GM19468 (cell line): ENCODE results near the gene PNO1.

Source experiments
- ATAC-seq: cut with Tn5 transposase; IDR thresholded peaks from one replicate; pipeline ENCODE4 v1.9.1; 2021; ENCODE audit warnings: mild to moderate bottlenecking, moderate library complexity, moderate number of reproducible peaks; ENCODE audit not compliant: unreplicated experiment; ENCODE audit errors: extremely low read depth

The PNO1 gene

GRCh38 chr2:68190991-68191731 is 33.5 kb downstream of the PNO1 start:
- no peak for ATAC-seq

GRCh38 chr2:68193144-68193543 is 35.5 kb downstream of the PNO1 start:
- ATAC-seq = no peak

GRCh38 chr2:68193787-68194372 is 36.2 kb downstream of the PNO1 start:
- ATAC-seq = no peak

- no peak for ATAC-seq
Observed at GRCh38 chr2:68195096-68195495, 37.4 kb downstream of the PNO1 start.

GRCh38 chr2:68196120-68196716 is 38.5 kb downstream of the PNO1 start:
- no peak for ATAC-seq

- no peak for ATAC-seq
Observed at GRCh38 chr2:68200157-68200787, 42.6 kb downstream of the PNO1 start.

GRCh38 chr2:68203587-68203986 is 45.9 kb downstream of the PNO1 start:
- ATAC-seq = peak; percentile 92

GRCh38 chr2:68206793-68207192 is 49.1 kb downstream of the PNO1 start:
- ATAC-seq = no peak

GRCh38 chr2:68214381-68214780 is 56.7 kb downstream of the PNO1 start:
- peak; percentile 73 for ATAC-seq

- no peak for ATAC-seq
Observed at GRCh38 chr2:68216454-68217310, 59.0 kb downstream of the PNO1 start.

GRCh38 chr2:68217729-68218128 is 60.0 kb downstream of the PNO1 start:
- no peak for ATAC-seq

- no peak for ATAC-seq
Observed at GRCh38 chr2:68218343-68218901, 60.7 kb downstream of the PNO1 start.

GRCh38 chr2:68222287-68222686 is 64.6 kb downstream of the PNO1 start:
- no peak for ATAC-seq

GRCh38 chr2:68223419-68223818 is 65.7 kb downstream of the PNO1 start:
- ATAC-seq = no peak

GRCh38 chr2:68225119-68225632 is 67.5 kb downstream of the PNO1 start:
- ATAC-seq = no peak
